Panc1 (cell line): ENCODE measurements around the gene IL16.

Experiments
- POLR2AphosphoS5 ChIP-seq: IDR thresholded peaks from 2 replicates; pipeline ENCODE4 v1.6.1; 2012; ENCODE audit warnings: mild to moderate bottlenecking, low read depth, low read length, moderate library complexity
- TF ChIP-seq, protein P1 (sequence below): fragments of 450-650 bp; IDR thresholded peaks from 2 replicates; pipeline ENCODE4 v1.5.1; 2017; ENCODE audit warnings: mild to moderate bottlenecking

DNA sequence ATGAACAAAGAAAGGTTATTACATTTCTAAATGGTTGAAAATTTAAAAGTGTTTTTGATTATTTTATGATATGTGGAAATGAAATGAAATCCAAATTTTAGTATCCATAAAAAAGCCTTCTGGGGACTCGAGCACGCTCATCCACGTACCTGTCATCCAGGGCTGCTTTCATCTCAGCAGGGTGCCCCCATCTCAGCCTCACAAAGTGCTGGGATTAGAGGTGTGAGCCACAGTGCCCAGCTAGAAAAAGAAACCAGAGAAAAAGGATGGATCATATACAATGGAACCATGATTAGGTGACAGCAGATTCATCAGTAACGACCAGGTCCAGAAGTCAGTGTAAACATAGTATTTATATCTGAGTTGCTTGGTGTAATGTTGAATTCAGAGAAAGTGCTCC lies 77.6 kb downstream of the IL16 start:
- TF ChIP-seq, protein P1, sequence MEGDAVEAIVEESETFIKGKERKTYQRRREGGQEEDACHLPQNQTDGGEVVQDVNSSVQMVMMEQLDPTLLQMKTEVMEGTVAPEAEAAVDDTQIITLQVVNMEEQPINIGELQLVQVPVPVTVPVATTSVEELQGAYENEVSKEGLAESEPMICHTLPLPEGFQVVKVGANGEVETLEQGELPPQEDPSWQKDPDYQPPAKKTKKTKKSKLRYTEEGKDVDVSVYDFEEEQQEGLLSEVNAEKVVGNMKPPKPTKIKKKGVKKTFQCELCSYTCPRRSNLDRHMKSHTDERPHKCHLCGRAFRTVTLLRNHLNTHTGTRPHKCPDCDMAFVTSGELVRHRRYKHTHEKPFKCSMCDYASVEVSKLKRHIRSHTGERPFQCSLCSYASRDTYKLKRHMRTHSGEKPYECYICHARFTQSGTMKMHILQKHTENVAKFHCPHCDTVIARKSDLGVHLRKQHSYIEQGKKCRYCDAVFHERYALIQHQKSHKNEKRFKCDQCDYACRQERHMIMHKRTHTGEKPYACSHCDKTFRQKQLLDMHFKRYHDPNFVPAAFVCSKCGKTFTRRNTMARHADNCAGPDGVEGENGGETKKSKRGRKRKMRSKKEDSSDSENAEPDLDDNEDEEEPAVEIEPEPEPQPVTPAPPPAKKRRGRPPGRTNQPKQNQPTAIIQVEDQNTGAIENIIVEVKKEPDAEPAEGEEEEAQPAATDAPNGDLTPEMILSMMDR, result no peak
- no peak for TF ChIP-seq POLR2AphosphoS5
